HepG2 (cell line): ENCODE data around the gene KLHDC8B. TPM values are rescaled to one million over a fixed set of nuclear protein-coding genes. Genes with fewer than 3 reads are reported as not detected.
A peak's percentile ranks its signal among the peaks of the same experiment; 100 is the strongest.

Experiments used
- AFF4 ChIP-seq: sonication (generic); formaldehyde crosslinking; IDR thresholded peaks from 2 replicates; pipeline ENCODE4 v1.4.0; 2020; ENCODE audit warnings: missing genetic modification reagents
- ATF7 ChIP-seq, 2 experiments: fragments of 450-650 bp in 1 of 2; sonication (generic) in 1 of 2; formaldehyde crosslinking in 1 of 2; IDR thresholded peaks; 2 replicates each; pipeline versions ENCODE4 v1.4.0 to v1.6.1; 2016 to 2020; ENCODE audit warnings: antibody characterized with exemption in 1 of 2, mild to moderate bottlenecking in 1 of 2, missing genetic modification reagents in 1 of 2
- CREBL2 ChIP-seq: sonication (generic); formaldehyde crosslinking; IDR thresholded peaks from 2 replicates; pipeline ENCODE4 v1.8.1; 2023; ENCODE audit warnings: missing genetic modification reagents, mild to moderate bottlenecking, borderline replicate concordance
- DNMT1 ChIP-seq: sonication (generic); formaldehyde crosslinking; IDR thresholded peaks from 2 replicates; pipeline ENCODE4 v1.5.1; 2020; ENCODE audit warnings: mild to moderate bottlenecking, missing genetic modification reagents
- FUBP1 ChIP-seq: sonication (generic); formaldehyde crosslinking; IDR thresholded peaks from 2 replicates; pipeline ENCODE4 v1.5.1; 2020; ENCODE audit warnings: missing genetic modification reagents, mild to moderate bottlenecking, borderline replicate concordance
- GABPA ChIP-seq, 2 experiments: IDR thresholded peaks; 2 replicates each; pipeline ENCODE4 v1.6.1; 2011 to 2016; ENCODE audit warnings: low read depth in 2 of 2, low read length in 1 of 2, missing biosample characterization in 1 of 2, missing genetic modification characterization in 1 of 2
- GTF3A ChIP-seq: sonication (generic); formaldehyde crosslinking; conservative IDR thresholded peaks from 2 replicates; pipeline ENCODE4 v1.4.0; 2020; ENCODE audit warnings: mild to moderate bottlenecking, missing genetic modification reagents
- HDAC1 ChIP-seq: sonication (generic); formaldehyde crosslinking; IDR thresholded peaks from 2 replicates; pipeline ENCODE4 v1.5.1; 2020; ENCODE audit warnings: mild to moderate bottlenecking, missing genetic modification reagents
- HOXD1 ChIP-seq: sonication (generic); formaldehyde crosslinking; IDR thresholded peaks from 2 replicates; pipeline ENCODE4 v1.5.0; 2020; ENCODE audit warnings: missing genetic modification reagents
- MTERF4 ChIP-seq: sonication (generic); formaldehyde crosslinking; IDR thresholded peaks from 2 replicates; pipeline ENCODE4 v1.8.0; 2023; ENCODE audit warnings: mild to moderate bottlenecking, missing genetic modification reagents
- THAP7 ChIP-seq: sonication (generic); formaldehyde crosslinking; IDR thresholded peaks from 2 replicates; pipeline ENCODE4 v1.8.1; 2023; ENCODE audit warnings: mild to moderate bottlenecking, missing genetic modification reagents
- TOE1 ChIP-seq: sonication (generic); formaldehyde crosslinking; IDR thresholded peaks from 2 replicates; pipeline ENCODE4 v1.4.0; 2020; ENCODE audit warnings: mild to moderate bottlenecking, missing genetic modification reagents
- XRCC5 ChIP-seq: fragments of 200-400 bp; formaldehyde crosslinking; optimal IDR thresholded peaks from 2 replicates; pipeline ENCODE3; 2017; ENCODE audit warnings: mild to moderate bottlenecking, low read length
- ZBTB34 ChIP-seq: sonication (generic); formaldehyde crosslinking; IDR thresholded peaks from 2 replicates; pipeline ENCODE4 v1.8.0; 2022; ENCODE audit warnings: mild to moderate bottlenecking, missing genetic modification reagents
- ZNF17 ChIP-seq: sonication (generic); formaldehyde crosslinking; IDR thresholded peaks from 2 replicates; pipeline ENCODE4 v1.5.0; 2020; ENCODE audit warnings: mild to moderate bottlenecking, missing genetic modification reagents
- ZNF432 ChIP-seq: sonication (generic); formaldehyde crosslinking; IDR thresholded peaks from 2 replicates; pipeline ENCODE4 v1.5.0; 2020; ENCODE audit warnings: missing genetic modification reagents, mild to moderate bottlenecking, borderline replicate concordance
- ZNF670 ChIP-seq: sonication (generic); formaldehyde crosslinking; IDR thresholded peaks from 2 replicates; pipeline ENCODE4 v1.8.0; 2022; ENCODE audit warnings: mild to moderate bottlenecking, missing genetic modification reagents, borderline replicate concordance
- ZNF749 ChIP-seq: sonication (generic); formaldehyde crosslinking; IDR thresholded peaks from 2 replicates; pipeline ENCODE4 v1.8.0; 2022; ENCODE audit warnings: mild to moderate bottlenecking, missing genetic modification reagents, moderate library complexity, borderline replicate concordance
- ZNF883 ChIP-seq: sonication (generic); formaldehyde crosslinking; IDR thresholded peaks from 2 replicates; pipeline ENCODE4 v1.5.1; 2020; ENCODE audit warnings: mild to moderate bottlenecking, missing genetic modification reagents; ENCODE audit errors: not compliant biosample characterization
- polyA plus RNA-seq, 8 experiments: library from polyadenylated mRNA; depleted of rRNA in 3 of 8; stranded (reverse) in 7 of 8; unstranded in 1 of 8; fragments of >200 nt; fragmentation: Illumina TruSeq in 4 of 8; extraction: Trizol in 4 of 8; gene quantifications; 2 replicates each; pipeline versions ENCODE4 v1.2.1 to v1.2.3, GENCODE V29; 2011 to 2016; ENCODE audit warnings: low read depth in 4 of 8, missing spikeins in 1 of 8, mixed read lengths in 1 of 8; ENCODE audit not compliant: insufficient read depth in 1 of 8
- total RNA-seq, 5 experiments: library from RNA; depleted of rRNA; stranded (reverse); fragments of >200 nt; fragmentation: Illumina TruSeq; extraction: Trizol; gene quantifications; 2 replicates each; pipeline ENCODE4 v1.2.3, GENCODE V29; 2016; ENCODE audit warnings: low read depth in 1 of 5

KLHDC8B gene
- total and polyA plus RNA-seq, 2 of the 13 experiments (the other 11 are each of a cell fraction or from before 2014, with no cell fraction given): 17.2 to 17.8 TPM

- TF ChIP-seq CREBL2 (CRISPR knock-in tag): no peak
- peak; percentile 74; the same call in 1 of the 2 replicates for TF ChIP-seq AFF4 (CRISPR knock-in tag)
- no peak for TF ChIP-seq ATF7 (IDR thresholded peaks at IDR 0.05)
- TF ChIP-seq ATF7 (CRISPR knock-in tag; IDR thresholded peaks at IDR 0.05): no peak
- no peak; the same call in 1 of the 2 replicates for TF ChIP-seq THAP7 (CRISPR knock-in tag)
- TF ChIP-seq ZNF432 (CRISPR knock-in tag): no peak
- peak; percentile 76; the same call in 1 of the 2 replicates for TF ChIP-seq MTERF4
- TF ChIP-seq GABPA (IDR thresholded peaks at IDR 0.05; ENCODE audit: low read depth, low read length): no peak
- TF ChIP-seq GABPA (CRISPR knock-in tag; IDR thresholded peaks at IDR 0.05; ENCODE audit: low read depth): no peak; the same call in none of the 2 replicates
- no peak for TF ChIP-seq ZNF883 (CRISPR knock-in tag)
- peak; percentile 85 for TF ChIP-seq HDAC1 (CRISPR knock-in tag)
- no peak for TF ChIP-seq GTF3A (CRISPR knock-in tag)
- TF ChIP-seq HOXD1 (CRISPR knock-in tag): no peak
- TF ChIP-seq DNMT1 (CRISPR knock-in tag): no peak; the same call in 1 of the 2 replicates
- TF ChIP-seq ZNF670 (CRISPR knock-in tag): peak; percentile 70; the same call in 1 of the 2 replicates
- no peak for TF ChIP-seq ZNF17 (CRISPR knock-in tag)
- TF ChIP-seq XRCC5: peak; percentile 91
- no peak for TF ChIP-seq TOE1 (CRISPR knock-in tag)
- TF ChIP-seq ZNF749 (CRISPR knock-in tag): no peak
- no peak for TF ChIP-seq ZBTB34 (CRISPR knock-in tag)
- no peak for TF ChIP-seq FUBP1
Observed at GRCh38 chr3:49171119-49171774, at the start of gene KLHDC8B (continued).
